ENCODE data around the gene UBE4B.

DNA sequence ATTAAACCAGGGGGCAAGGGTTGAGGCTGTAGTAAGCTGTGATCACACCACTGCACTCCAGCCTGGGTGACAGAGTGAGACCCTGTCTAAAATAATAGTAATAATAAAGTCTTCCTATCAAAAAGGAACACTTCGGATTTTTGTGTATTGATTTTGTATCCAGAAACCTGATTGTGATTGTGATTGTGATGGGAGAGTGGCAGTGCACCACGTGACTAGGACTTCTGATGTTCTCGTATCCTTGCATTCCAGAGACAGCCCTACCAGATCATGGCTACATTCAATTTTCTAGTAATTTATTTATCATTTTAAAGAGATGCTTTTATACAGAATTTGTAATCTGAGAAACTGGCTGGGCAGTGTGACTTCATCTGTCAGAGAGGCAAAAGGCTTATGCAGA lies 175.1 kb downstream of the UBE4B start:
- TF ChIP-seq POLR2A (IDR thresholded peaks at IDR 0.05) = no peak
- no peak for TF ChIP-seq CTCF (IDR thresholded peaks at IDR 0.05)

All from sigmoid colon (tissue), 3 donors.